ES-I3 (cell line): ENCODE measurements around the gene PARD3B.

Experiments used
- H3K36me3 ChIP-seq: 2 replicates; pipeline ENCODE4 v1.6.1; 2013; ENCODE audit warnings: mild to moderate bottlenecking, low read length, control low read depth, moderate library complexity; ENCODE audit not compliant: insufficient read depth
- H3K4me1 ChIP-seq: 2 replicates; pipeline ENCODE4 v1.6.1; 2013; ENCODE audit warnings: mild to moderate bottlenecking, control low read depth, low read length; ENCODE audit not compliant: insufficient read depth
- H3K9ac ChIP-seq: 2 replicates; pipeline ENCODE4 v1.6.1; 2013; ENCODE audit warnings: low read depth, mild to moderate bottlenecking, low read length, moderate library complexity
- H3K9me3 ChIP-seq: 2 replicates; pipeline ENCODE4 v1.6.1; 2013; ENCODE audit warnings: mild to moderate bottlenecking, low read length, moderate library complexity; ENCODE audit not compliant: control insufficient read depth, insufficient read depth

The PARD3B gene

DNA sequence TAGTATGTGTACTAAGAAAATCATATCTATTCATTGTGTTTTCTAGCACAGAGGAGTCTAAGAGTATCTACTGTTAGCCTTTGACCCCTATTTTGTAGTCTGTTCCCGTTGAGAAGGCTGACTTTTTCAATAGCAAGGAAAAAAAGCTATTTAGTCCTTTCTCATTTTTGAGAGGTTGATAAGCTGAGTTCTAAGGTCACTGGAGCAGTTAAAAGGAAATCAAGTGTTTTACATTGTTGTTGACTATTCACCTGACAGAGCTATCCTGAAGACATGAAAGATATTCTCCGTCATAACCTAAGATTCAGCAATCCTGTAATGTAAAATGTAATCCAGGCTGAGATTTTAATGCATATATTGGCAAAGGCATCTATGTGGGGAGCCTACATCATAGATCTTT is 856.7 kb downstream of the PARD3B start:
- Histone ChIP-seq H3K9ac (no peak overlapping the region), H3K4me1 (no peaks in the 10 kb centered on the region), H3K36me3 (no peaks in the 10 kb centered on the region), H3K9me3 (no peaks in the 10 kb centered on the region)

DNA sequence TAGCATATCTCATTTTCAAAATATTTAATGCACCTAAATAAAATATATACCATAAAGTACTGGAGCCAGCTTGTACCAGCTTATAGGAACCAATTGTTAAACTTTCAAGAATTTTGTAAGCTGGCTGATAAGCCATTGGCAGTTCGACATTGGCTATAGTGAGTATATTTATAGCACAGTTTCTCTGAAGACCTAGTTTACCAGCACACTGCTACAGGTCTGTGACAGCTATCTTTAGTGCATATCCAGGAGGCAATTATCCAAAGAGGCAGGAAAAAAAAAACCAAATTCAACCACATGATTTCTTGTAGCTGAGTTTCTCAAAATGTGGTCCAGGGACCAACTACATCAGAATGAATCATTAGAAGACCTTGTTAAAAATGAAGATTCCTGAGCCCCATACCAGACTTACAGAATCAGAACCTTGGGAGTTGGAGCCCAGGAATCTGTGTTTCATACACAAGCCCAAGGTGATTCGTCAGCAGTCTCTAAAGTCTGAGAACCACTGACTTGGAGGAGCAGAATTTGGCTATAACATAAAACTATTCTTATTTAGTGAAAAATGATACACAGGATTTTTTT is 858.1 kb downstream of the PARD3B start:
- Histone ChIP-seq H3K36me3 (no peaks in the 10 kb centered on the region), H3K9ac (no peak overlapping the region), H3K4me1 (no peaks in the 10 kb centered on the region), H3K9me3 (no peaks in the 10 kb centered on the region)

DNA sequence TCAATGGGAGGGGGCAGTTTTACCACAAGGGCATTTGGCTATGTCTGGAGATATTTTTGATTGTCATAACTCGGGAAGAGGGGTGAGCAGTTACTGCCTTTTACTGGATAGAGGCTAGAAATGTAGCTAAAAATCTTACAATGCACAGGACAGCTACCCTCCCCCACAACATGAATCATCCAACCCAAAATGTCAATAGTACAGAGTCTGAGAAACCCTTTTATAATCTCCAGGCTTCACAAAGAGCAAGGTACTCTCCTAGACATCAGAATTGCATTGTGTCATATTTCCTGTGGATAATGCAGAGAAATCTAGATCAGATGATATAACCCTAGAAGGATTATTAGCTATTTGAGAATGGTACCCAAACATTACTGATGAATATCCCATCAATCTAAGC is 859.9 kb downstream of the PARD3B start:
- no peaks in the 10 kb centered on the region for H3K36me3 ChIP-seq
- H3K9ac ChIP-seq, result no peak overlapping the region
- H3K9me3 ChIP-seq, result no peaks in the 10 kb centered on the region
- H3K4me1 ChIP-seq, result no peaks in the 10 kb centered on the region

DNA sequence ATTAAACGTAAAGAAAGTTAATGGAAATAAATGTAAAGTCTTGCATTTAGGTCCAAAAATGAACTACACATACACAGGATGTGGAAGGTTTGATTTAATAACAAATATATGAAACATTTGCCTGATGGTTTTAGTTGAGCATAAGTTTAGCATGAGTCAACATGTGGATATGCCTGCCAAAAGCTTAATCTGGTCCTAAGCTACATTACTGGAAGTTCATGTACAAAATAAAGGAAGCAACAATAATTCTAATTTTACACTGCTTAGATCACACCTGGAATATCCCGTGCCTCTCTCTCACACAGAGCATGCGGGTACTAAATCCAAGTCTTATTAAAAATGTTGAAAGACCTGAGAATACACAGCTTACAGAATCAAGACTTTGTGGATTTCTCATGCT is 860.5 kb downstream of the PARD3B start:
- no peaks in the 10 kb centered on the region for H3K4me1 ChIP-seq
- H3K9me3 ChIP-seq, result no peaks in the 10 kb centered on the region
- H3K36me3 ChIP-seq, result no peaks in the 10 kb centered on the region
- no peak overlapping the region for H3K9ac ChIP-seq

DNA sequence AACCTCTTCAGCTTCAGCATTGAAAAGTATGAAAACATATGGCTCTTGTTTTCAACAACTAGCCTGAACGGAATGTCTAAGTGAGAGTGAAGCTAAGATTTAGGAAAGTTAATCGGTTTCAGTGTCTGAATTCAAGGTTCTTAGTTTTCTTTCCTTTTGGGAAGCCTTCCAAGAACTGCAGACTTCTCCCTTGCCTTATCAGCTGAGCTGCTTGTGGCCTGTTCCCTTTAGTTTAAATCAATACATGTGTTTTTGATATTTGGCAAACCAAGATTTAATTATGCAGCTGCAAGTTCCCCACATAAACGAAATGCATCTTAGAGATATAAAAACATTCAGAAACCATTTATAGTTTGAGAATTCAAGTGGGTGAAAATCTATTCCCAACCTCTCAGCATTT is 862.7 kb downstream of the PARD3B start:
- H3K9ac ChIP-seq, result no peak overlapping the region
- H3K36me3 ChIP-seq, result no peaks in the 10 kb centered on the region
- H3K4me1 ChIP-seq, result no peaks in the 10 kb centered on the region
- no peaks in the 10 kb centered on the region for H3K9me3 ChIP-seq

DNA sequence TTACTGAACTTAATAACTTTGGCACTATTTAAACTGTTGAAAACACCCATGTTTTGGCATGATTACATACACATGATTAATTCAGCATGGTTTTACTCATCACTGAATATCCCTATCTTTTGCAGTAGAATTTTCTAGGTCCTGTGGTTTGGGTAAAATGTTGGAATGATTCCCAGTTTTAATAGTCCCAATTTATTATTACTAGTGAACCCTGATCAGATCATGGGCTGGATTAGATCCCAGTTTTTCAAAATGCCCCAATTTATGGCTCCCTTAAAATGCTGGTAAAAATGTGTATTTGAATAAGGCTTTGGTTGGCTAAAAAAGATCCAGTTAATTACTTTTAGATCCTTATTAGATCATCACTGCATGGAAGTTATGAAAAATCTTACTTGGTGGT is 863.4 kb downstream of the PARD3B start:
- Histone ChIP-seq H3K4me1 (no peaks in the 10 kb centered on the region), H3K9ac (no peak overlapping the region), H3K36me3 (no peaks in the 10 kb centered on the region)

DNA sequence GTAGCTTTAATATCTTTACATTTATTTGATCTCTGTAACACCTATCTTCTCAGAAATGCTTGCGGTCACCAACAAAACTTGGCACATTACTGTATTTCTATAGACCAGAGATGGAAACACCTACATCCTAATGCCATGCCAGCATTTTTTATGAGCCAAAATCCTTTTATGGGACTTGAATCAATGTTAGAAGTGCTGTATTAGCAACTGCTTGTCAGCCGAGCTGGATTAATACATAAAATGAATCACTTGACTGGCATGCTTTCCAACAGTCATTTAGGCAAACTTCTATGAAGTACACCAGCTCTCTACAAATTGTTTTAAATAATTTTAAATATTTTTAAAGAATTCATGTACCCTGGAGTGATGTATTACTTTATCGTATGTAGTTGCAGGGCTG is 864.1 kb downstream of the PARD3B start:
- Histone ChIP-seq H3K9me3 (no peaks in the 10 kb centered on the region), H3K36me3 (no peaks in the 10 kb centered on the region)

More for the DNA sequence above, 863.4 kb downstream of the PARD3B start:
- no peaks in the 10 kb centered on the region for H3K9me3 ChIP-seq

DNA sequence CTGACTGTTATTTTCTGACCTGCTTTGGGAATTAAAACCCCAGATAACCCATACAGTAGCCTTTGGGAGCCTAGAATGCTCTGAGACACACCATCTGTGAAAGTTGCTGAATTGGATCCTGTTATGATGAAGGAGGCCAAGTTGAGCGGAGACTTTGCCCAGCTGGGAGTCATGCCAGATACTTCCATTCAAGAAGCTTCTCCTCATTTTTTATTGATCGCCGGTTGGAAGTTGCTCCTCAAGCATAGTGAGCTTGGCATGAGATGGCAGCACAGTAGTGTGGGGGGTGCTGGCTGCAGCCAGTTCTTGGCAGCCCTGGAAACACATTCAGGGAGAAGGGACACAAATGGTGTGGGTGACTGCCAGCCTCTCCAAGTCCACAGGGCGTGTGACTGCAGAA is 866.3 kb downstream of the PARD3B start:
- Histone ChIP-seq H3K9me3 (no peaks in the 10 kb centered on the region), H3K4me1 (no peaks in the 10 kb centered on the region), H3K36me3 (no peaks in the 10 kb centered on the region), H3K9ac (no peak overlapping the region)

More for the DNA sequence above, 864.1 kb downstream of the PARD3B start:
- no peak overlapping the region for H3K9ac ChIP-seq
- H3K4me1 ChIP-seq, result no peaks in the 10 kb centered on the region

DNA sequence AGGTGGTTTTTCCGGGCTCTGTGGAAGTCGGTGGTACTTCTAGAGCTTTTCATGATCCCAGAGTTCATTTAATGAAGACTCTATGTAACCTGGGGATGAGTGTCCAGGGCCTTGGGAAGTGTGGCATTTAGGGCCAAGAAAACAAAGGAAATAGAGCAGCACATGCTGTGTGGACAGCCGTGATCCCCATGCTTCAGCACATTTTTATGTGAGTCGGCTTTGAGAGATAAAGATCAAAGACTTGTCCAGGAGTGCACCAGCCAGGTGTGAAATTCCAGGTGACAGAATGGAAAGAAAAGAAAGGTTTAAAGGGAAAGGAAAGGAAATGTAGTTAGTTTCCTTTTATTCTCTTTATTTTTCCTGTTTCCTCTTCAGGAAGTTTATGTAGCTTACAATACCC is 879.1 kb downstream of the PARD3B start:
- peaks cover 12% of the 10 kb centered on the region; the same call in 1 of the 2 replicates for H3K4me1 ChIP-seq

DNA sequence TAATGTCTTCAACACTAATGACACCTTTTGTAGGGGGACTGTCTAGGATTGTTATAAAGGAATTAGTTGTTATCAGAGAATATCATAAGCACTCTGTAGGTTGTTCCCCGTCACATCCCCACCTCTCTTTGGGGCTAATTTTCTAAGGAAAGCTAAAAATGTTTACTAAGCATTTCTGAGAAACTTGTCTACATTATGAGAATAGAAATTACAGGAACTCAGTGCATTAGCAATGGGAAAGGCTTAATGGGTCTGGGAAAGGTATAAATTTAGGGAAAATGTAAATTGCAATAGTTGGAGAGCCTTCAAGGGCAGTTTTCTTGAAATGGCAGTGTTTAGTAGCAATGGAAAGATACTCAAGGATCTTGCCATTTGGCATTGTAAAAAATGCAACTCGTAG is 879.8 kb downstream of the PARD3B start:
- no peaks in the 10 kb centered on the region for H3K9me3 ChIP-seq
- no peaks in the 10 kb centered on the region for H3K36me3 ChIP-seq
- H3K4me1 ChIP-seq, result peaks cover 12% of the 10 kb centered on the region; the same call in 1 of the 2 replicates
- H3K9ac ChIP-seq, result no peak overlapping the region

More for the DNA sequence above, 879.1 kb downstream of the PARD3B start:
- Histone ChIP-seq H3K9ac (no peak overlapping the region), H3K9me3 (no peaks in the 10 kb centered on the region), H3K36me3 (no peaks in the 10 kb centered on the region)

DNA sequence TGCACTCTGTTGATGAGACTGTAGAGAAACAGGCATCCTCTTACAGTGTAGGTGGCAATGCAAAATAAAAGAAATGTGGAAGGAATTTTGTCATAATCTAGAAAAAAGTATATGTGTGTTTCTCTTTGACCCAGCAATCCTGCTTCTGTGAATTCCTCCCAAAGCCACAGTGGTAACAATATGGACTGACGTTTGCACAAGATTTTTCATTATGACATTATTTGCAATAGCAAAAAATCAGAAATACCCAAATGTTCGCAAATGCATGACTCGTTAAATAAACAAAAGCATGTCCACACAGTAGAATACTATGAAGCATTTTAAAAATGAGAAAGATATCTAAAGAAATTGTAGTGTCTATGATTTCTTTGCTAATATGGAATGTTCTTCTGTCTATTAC is 881.8 kb downstream of the PARD3B start:
- no peaks in the 10 kb centered on the region for H3K9me3 ChIP-seq
- H3K36me3 ChIP-seq, result no peaks in the 10 kb centered on the region
- peaks cover 12% of the 10 kb centered on the region; the same call in 1 of the 2 replicates for H3K4me1 ChIP-seq
- no peak overlapping the region for H3K9ac ChIP-seq

DNA sequence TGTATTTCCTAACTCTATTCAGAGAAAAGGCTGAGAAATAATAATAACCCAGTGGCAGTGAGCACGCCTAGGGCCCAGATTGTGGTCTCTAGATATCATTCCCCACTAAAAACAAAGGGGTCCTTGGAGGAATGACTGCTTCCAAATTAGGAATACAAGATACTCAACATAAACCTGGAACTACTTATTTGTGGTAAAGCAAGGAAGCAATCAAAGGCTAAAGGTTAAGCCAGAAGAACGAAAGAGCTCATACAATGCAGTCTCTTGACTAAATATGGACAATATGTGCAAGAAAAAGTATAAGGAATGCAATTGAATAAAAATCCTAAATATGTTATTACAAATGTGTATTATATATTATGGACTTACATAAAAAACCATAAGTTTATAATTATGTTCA is 883.5 kb downstream of the PARD3B start:
- peaks cover 12% of the 10 kb centered on the region; the same call in 1 of the 2 replicates for H3K4me1 ChIP-seq
- no peaks in the 10 kb centered on the region for H3K9me3 ChIP-seq
- no peaks in the 10 kb centered on the region for H3K36me3 ChIP-seq
- no peak overlapping the region for H3K9ac ChIP-seq

DNA sequence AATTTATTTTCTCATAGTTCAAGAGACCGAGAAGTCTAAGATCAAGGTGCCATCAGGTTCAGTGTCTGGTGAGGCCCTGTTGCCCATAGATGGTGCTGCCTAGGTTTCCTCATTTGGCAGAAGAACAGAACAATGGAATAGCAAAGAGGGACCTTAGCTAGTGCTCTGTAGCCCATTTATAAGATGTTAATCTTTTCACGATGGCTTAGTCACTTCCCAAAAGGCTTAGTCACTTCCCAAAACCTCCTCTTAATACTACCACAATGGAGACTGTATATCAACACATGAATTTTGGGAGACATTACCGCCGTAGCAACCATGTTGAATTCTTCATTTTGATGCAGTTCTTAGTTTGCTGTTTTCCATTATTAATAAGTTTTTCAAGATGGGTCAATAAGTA is 890.7 kb downstream of the PARD3B start:
- H3K9me3 ChIP-seq, result no peaks in the 10 kb centered on the region
- no peaks in the 10 kb centered on the region for H3K36me3 ChIP-seq
- H3K4me1 ChIP-seq, result peaks cover 7% of the 10 kb centered on the region
- no peak overlapping the region for H3K9ac ChIP-seq

DNA sequence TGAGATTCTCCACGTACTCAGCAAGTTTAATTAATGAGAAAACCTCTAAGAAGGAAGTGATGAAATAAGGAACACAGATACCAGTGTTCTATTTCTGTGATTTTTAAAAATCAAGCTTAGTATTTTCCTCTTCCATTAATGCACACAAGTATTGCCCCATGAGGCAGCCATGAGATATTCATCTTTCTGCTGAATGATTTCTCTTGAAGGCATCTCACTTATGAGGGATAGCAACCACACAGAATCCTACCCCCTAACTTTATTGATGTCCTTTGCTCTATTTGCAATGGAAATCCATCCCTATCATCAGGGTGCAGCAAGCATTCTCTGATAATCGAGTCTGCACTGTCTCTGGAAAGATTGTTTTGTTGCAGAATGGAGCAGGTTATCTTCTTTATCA is 893.0 kb downstream of the PARD3B start:
- Histone ChIP-seq H3K9ac (no peak overlapping the region), H3K9me3 (peaks cover 3% of the 10 kb centered on the region; the same call in 1 of the 2 replicates), H3K4me1 (peaks cover 7% of the 10 kb centered on the region), H3K36me3 (no peaks in the 10 kb centered on the region; the same call in 1 of the 2 replicates)

DNA sequence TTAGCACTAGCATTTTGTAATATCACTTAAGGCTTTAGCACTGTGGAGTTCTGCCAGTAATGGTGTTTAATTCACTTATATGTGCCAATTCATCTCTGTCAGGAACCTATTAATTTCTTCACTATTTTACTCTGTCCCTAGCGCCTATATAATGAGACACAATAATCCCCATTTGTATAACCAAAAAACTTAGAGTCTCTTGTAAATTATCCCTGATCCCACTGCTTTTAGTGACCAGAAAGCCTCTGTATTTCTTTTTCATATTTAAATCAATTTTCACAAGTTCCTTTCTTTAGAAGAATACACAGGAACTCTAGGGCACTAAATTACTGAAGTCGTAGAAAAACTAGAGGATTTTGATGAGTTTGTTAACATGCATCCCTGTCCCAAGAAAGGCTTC is 894.3 kb downstream of the PARD3B start:
- Histone ChIP-seq H3K36me3 (no peaks in the 10 kb centered on the region; the same call in 1 of the 2 replicates), H3K9me3 (peaks cover 3% of the 10 kb centered on the region; the same call in 1 of the 2 replicates), H3K9ac (no peak overlapping the region), H3K4me1 (peaks cover 7% of the 10 kb centered on the region)
